Spleen (tissue), 11 donors: ENCODE data around the gene PRTG. TPM values are rescaled to one million over a fixed set of nuclear protein-coding genes. Genes with fewer than 3 reads are reported as not detected.
A peak's percentile ranks its signal among the peaks of the same experiment; 100 is the strongest.

Experiments
- DNase-seq: peaks from one replicate; pipeline ENCODE4 v3.0.0-alpha.2; 2020
- H3K27ac ChIP-seq, 8 donors: fragments of 200-600 bp; sonication (generic) in 7 of 8; 1 replicate in 4 of 8; 2 replicates in 4 of 8; pipeline versions ENCODE4 v1.5.0 to v1.8.0; 2016 to 2021; ENCODE audit warnings: inconsistent platforms in 4 of 8, mild to moderate bottlenecking in 4 of 8, moderate library complexity in 1 of 8
- H3K27me3 ChIP-seq, 7 donors: fragments of 200-600 bp; sonication (generic) in 6 of 7; replicated peaks in 1 of 7; 1 replicate in 4 of 7; 2 replicates in 3 of 7; pipeline versions ENCODE4 v1.5.0 to v1.8.0; 2016 to 2021; ENCODE audit warnings: inconsistent platforms in 3 of 7, mild to moderate bottlenecking in 1 of 7
- H3K36me3 ChIP-seq, 6 donors: fragments of 200-600 bp; sonication (generic) in 5 of 6; 1 replicate in 4 of 6; 2 replicates in 2 of 6; pipeline versions ENCODE4 v1.5.0 to v1.8.0; 2016 to 2021; ENCODE audit warnings: inconsistent platforms in 2 of 6
- H3K4me1 ChIP-seq, 6 donors: fragments of 200-600 bp; sonication (generic) in 5 of 6; 1 replicate in 3 of 6; 2 replicates in 3 of 6; pipeline versions ENCODE4 v1.5.0 to v1.8.0; 2016 to 2021; ENCODE audit warnings: inconsistent platforms in 3 of 6
- H3K4me3 ChIP-seq, 8 donors: fragments of 200-600 bp; sonication (generic) in 7 of 8; 1 replicate in 4 of 8; 2 replicates in 4 of 8; pipeline versions ENCODE4 v1.5.0 to v1.8.0; 2016 to 2021; ENCODE audit warnings: inconsistent platforms in 4 of 8, mild to moderate bottlenecking in 4 of 8, moderate library complexity in 2 of 8
- H3K9me3 ChIP-seq, 8 donors: fragments of 200-600 bp; sonication (generic) in 7 of 8; 1 replicate in 4 of 8; 2 replicates in 4 of 8; pipeline versions ENCODE4 v1.5.0 to v1.8.0; 2016 to 2021; ENCODE audit warnings: inconsistent platforms in 4 of 8
- CTCF ChIP-seq, 11 experiments: fragments of 200-600 bp in 7 of 11; fragments of 450-650 bp in 4 of 11; sonication (generic) in 4 of 11; IDR thresholded peaks in 8 of 11; conservative IDR thresholded peaks in 3 of 11; 1 replicate in 7 of 11; 2 replicates in 4 of 11; pipeline versions ENCODE4 v1.4.0 to v1.8.0; 2016 to 2021; ENCODE audit warnings: antibody characterized with exemption in 11 of 11, inconsistent platforms in 4 of 11, mild to moderate bottlenecking in 1 of 11
- POLR2A ChIP-seq, 3 donors: fragments of 450-650 bp; IDR thresholded peaks; one replicate each; pipeline ENCODE4 v1.5.1; 2017; ENCODE audit warnings: antibody characterized with exemption in 3 of 3, mild to moderate bottlenecking in 1 of 3
- POLR2AphosphoS5 ChIP-seq, 3 donors: sonication (generic); formaldehyde crosslinking; IDR thresholded peaks; one replicate each; pipeline ENCODE4 v1.5.1; 2017; ENCODE audit warnings: antibody characterized with exemption in 3 of 3
- WGBS, 5 donors: extraction: QIAGEN DNeasy Blood & Tissue Kit in 3 of 5; methylation state at CpG; one replicate each; pipeline versions ENCODE4 v1.1.5 to v1.1.7; 2013 to 2018; 5-methylcytosine and 5-hydroxymethylcytosine counted together
- intact Hi-C: fragments of 100-400 bp; cut with DNase I; formaldehyde crosslinking; loops from one replicate; pipeline ENCODE4 v1.15.0; 2023; ENCODE audit warnings: low total_unique reads
- polyA plus RNA-seq, 3 donors: library from polyadenylated mRNA; stranded (reverse); fragments of 200-250 nt; gene quantifications; one replicate each; pipeline ENCODE4 v1.2.1, GENCODE V29; 2013
- total RNA-seq, 7 donors: library from RNA; depleted of rRNA in 3 of 7; stranded (reverse); fragments of >200 nt in 3 of 7; fragmentation: NEBNext Ultra II Directional in 4 of 7; extraction: Animal tissue kit (Norgen Biotek cat#: 25700) in 4 of 7; gene quantifications; one replicate each; pipeline versions ENCODE4 v1.1.0 to v1.2.1, GENCODE V29; 2016 to 2021
- donor health status: healthy with polysubstance abuse.
- donor health status: DM: no; HTN: no; CAD: no; lungs with moderate emphysema.
- donor health status: DM: no; HTN: no; CAD: no.
- donor health status: Bipolar disorder and iron deficiency.
- donor health status: healthy.
- donor health status: DM: no; HTN: no; CAD: no.
- donor health status: DM: yes; HTN: yes; CAD: no.

The PRTG gene
- total and polyA plus RNA-seq, 10 donors = 0.02 to 1.4 (median 0.49) TPM

- Histone ChIP-seq H3K4me3 (peak within 1 kb of the TSS; percentile 25 to 72 (median 46)), H3K27ac (peak within 1 kb of the TSS in 3 of 8 donors; percentile 34 to 56 (median 40)), H3K36me3 (no peaks in the 10 kb centered on the region), H3K9me3 (no peaks in the 10 kb centered on the region), H3K27me3 (peaks cover 0 to 81% (median 42%) of the 10 kb centered on the region in 7 donors), H3K4me1 (peaks cover 0 to 13% (median 6%) of the 10 kb centered on the region in 6 donors)
- 0 to 27% (median 1%) methylated on average over 3 to 107 of the region's 107 CpGs for WGBS, 5 donors
- DNase-seq = peak; percentile 80
- intact Hi-C loops = no loop called here
- TF ChIP-seq CTCF (IDR thresholded peaks at IDR 0.05 in 8 of 11, conservative IDR thresholded peaks at IDR 0.05 in 3 of 11) (no peak), POLR2AphosphoS5 (IDR thresholded peaks at IDR 0.05) (no peak), POLR2A (IDR thresholded peaks at IDR 0.05) (no peak)
Observed at GRCh38 chr15:55588070-55588814, 154.7 kb downstream of the PRTG start, which contains the start of gene PYGO1. PYGO1 (minus strand) TSS chr15:55588345; CDS start chr15:55587883, 462 bp downstream.

GRCh38 chr15:55587321-55588069 is 155.5 kb downstream of the PRTG start:
- TF ChIP-seq POLR2AphosphoS5 (IDR thresholded peaks at IDR 0.05) (no peak), POLR2A (IDR thresholded peaks at IDR 0.05) (no peak), CTCF (IDR thresholded peaks at IDR 0.05 in 8 of 11, conservative IDR thresholded peaks at IDR 0.05 in 3 of 11) (no peak)
- Histone ChIP-seq H3K27ac (peak overlapping the region in 3 of 8 donors; percentile 34 to 56 (median 40)), H3K4me1 (peaks cover 0 to 13% (median 6%) of the 10 kb centered on the region in 6 donors), H3K36me3 (no peaks in the 10 kb centered on the region), H3K9me3 (no peaks in the 10 kb centered on the region), H3K27me3 (peaks cover 0 to 89% (median 42%) of the 10 kb centered on the region in 7 donors), H3K4me3 (peak overlapping the region; percentile 20 to 72 (median 46))
- no peak for DNase-seq
- 7 to 11% (median 8%) methylated on average over 51 to 65 of the region's 65 CpGs for WGBS, 5 donors
- intact Hi-C loops = no loop called here

DNA sequence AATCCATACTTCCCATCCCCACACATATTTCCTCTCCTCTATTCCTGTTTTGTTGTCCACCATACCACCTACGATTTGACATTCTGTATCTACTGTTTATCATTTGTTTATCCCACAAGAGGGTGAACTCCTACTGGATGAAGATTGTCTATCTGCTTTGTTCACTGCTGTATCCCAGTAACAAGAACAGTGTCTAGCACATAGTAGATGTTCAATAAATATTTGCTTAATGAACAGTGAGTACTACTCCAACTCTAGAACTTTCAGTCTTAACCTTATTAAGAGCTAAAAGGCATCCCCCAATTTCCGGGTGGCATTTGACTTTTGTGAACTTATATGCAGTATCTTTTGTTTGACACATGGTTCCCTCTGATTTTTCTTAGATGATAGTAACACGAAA is 156.1 kb downstream of the PRTG start:
- peaks cover 0 to 13% (median 6%) of the 10 kb centered on the region in 6 donors for H3K4me1 ChIP-seq
- H3K27me3 ChIP-seq = peaks cover 0 to 91% (median 42%) of the 10 kb centered on the region in 7 donors

More for the DNA sequence above, 156.1 kb downstream of the PRTG start:
- DNase-seq = no peak
- WGBS, 5 donors = 81 to 93% (median 86%) methylated on average over 3 of the region's 3 CpGs
- H3K9me3 ChIP-seq = no peaks in the 10 kb centered on the region
- H3K27ac ChIP-seq = no peak overlapping the region
- H3K4me3 ChIP-seq = peak overlapping the region in 1 of 8 donors; percentile 52
- TF ChIP-seq POLR2A (IDR thresholded peaks at IDR 0.05) (no peak), POLR2AphosphoS5 (IDR thresholded peaks at IDR 0.05) (no peak), CTCF (IDR thresholded peaks at IDR 0.05 in 8 of 11, conservative IDR thresholded peaks at IDR 0.05 in 3 of 11) (no peak)
- intact Hi-C loops = no loop called here
- H3K36me3 ChIP-seq = no peaks in the 10 kb centered on the region
